Choroid plexus epithelial cell (primary cell): Measurements from ENCODE around the gene AFAP1.

Experiments
- DNase-seq: peaks from one replicate; pipeline ENCODE4 v3.0.0-alpha.2; 2010; ENCODE audit warnings: low read depth
- H3K4me3 ChIP-seq: 2 replicates; pipeline ENCODE4 v1.5.1; 2011; ENCODE audit warnings: low read depth, mild to moderate bottlenecking, control low read depth, low read length, moderate library complexity
- TF ChIP-seq, protein P1 (sequence below): conservative IDR thresholded peaks from 2 replicates; pipeline ENCODE4 v1.5.1; 2011; ENCODE audit warnings: low read depth, mild to moderate bottlenecking, control low read depth, inconsistent platforms, low read length, moderate library complexity

AFAP1 gene

DNA sequence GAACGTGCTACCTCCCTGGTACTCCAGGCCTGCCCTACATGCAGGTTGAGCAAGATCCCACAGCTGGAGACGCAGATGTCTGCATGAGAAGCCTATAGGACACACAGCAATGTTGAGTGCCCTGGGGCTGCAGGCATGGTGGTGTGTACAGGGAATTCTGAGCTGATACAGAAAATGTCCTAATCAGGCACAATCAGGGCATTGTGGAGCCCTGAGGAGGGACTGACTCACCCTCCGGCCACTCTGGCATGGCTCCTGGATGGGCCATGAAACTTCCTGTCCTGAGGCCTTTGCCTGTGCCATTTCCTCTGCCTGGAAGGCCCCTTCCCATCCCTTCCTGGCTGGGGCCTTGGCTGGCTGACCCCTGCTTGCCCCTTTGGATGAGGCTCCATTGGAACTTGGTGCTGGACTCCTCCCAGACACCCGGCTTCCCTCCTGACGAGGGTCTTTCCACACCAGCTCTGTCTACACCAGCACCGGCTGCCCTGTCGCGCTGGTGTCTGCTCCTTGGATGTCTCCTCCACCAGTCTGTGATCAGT, 16.7 kb upstream of the AFAP1 start:
- no peak overlapping the region for H3K4me3 ChIP-seq

DNA sequence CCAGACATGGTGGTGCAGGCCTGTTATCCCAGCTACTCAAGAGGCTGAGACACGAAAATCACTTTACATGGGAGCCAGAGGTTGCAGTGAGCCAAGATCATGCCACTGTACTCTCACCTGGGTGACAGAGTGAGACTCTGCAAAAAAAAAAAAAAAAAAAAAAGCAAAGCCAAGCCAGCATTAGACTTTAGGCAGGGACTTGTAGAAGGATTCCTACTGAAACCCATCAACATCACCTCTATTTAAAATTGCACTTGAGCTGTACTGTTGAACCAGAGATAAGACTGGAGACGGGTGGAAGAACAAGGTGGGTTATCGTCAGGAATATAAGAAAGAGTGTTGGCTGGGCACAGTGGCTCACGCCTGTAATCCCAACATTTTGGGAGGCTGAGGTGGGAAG, 15.7 kb upstream of the AFAP1 start:
- H3K4me3 ChIP-seq: no peak overlapping the region
- DNase-seq: no peak
- TF ChIP-seq, protein P1, sequence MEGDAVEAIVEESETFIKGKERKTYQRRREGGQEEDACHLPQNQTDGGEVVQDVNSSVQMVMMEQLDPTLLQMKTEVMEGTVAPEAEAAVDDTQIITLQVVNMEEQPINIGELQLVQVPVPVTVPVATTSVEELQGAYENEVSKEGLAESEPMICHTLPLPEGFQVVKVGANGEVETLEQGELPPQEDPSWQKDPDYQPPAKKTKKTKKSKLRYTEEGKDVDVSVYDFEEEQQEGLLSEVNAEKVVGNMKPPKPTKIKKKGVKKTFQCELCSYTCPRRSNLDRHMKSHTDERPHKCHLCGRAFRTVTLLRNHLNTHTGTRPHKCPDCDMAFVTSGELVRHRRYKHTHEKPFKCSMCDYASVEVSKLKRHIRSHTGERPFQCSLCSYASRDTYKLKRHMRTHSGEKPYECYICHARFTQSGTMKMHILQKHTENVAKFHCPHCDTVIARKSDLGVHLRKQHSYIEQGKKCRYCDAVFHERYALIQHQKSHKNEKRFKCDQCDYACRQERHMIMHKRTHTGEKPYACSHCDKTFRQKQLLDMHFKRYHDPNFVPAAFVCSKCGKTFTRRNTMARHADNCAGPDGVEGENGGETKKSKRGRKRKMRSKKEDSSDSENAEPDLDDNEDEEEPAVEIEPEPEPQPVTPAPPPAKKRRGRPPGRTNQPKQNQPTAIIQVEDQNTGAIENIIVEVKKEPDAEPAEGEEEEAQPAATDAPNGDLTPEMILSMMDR: no peak

More for the DNA sequence above, 16.7 kb upstream of the AFAP1 start:
- no peak for DNase-seq
- TF ChIP-seq, protein P1: no peak

DNA sequence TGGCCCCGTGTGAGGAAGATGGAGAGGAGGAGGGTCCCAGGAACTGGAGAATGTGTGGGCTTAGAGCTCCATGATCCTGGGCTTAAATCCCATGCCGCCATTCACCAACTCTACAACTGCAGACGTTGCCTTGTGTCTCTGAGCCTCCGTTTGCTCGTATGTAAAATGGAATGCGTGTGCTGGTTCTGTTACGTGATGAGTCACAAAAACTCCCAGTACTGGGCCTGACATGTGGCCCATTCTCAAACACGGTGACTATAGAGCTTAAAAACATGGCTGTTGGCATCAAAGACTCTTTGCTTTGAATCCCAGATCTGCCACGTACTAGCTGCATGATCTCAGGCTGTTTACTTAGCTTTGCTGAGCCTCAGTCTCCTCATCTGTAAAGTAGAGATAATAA, 13.0 kb upstream of the AFAP1 start:
- no peak for DNase-seq
- H3K4me3 ChIP-seq: no peak overlapping the region
- TF ChIP-seq, protein P1: no peak

DNA sequence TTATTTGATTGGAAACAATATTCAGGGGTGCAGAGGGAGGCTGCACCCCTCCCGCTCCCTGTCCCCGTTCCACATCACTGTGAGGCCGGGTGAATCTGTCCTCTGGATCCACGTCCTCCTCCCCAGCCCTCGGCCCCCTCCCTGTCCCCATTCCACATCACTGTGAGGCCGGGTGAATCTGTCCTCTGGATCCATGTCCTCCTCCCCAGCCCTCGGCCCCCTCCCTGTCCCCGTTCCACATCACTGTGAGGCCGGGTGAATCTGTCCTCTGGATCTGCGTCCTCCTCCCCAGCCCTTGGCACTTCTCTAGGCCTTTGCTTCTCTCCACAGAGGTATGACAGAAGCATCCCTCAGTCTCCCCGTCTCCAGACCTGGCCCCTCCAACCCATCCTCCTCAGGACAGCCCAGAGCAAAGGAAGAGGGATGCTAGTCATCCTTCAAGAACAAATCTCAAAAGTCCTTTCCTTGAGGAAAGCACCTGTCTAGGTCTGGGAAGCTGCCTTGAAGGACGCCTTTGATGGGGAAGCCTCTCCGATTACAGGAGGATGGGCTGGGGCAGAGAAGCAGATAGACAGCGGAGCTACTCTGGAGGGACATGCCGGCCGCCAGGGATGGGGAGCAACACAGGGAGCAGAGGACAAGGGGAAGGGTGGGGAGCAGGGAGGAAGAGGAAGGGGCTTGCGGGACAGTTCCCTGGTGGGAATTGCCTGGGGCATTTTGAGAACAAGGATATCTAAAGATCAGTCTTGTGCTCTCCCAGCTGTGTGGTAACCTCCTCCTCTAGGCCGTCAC, 10.8 kb upstream of the AFAP1 start:
- DNase-seq: no peak
- H3K4me3 ChIP-seq: no peak overlapping the region
- TF ChIP-seq, protein P1: no peak

DNA sequence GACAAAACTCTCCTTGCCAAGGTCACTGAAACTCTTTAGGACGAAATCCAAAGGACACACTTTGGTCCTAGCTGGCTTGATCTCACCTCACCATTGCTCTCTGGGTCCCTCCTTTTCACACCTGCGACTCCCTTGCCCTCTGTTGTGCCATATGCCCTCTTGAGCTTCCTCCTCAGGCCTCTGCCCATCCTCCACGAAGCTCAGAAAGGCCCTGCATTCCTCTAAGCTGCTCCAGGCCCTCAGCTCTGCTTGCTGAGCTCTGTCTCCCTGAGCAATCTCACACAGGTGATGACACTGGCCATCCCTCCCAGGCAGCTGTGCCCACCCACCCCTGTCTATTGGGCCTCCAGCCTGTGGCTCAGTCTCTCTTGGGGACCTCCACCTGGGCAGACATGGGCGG, 10.1 kb upstream of the AFAP1 start:
- H3K4me3 ChIP-seq: no peak overlapping the region
- no peak for DNase-seq
- TF ChIP-seq, protein P1: no peak

DNA sequence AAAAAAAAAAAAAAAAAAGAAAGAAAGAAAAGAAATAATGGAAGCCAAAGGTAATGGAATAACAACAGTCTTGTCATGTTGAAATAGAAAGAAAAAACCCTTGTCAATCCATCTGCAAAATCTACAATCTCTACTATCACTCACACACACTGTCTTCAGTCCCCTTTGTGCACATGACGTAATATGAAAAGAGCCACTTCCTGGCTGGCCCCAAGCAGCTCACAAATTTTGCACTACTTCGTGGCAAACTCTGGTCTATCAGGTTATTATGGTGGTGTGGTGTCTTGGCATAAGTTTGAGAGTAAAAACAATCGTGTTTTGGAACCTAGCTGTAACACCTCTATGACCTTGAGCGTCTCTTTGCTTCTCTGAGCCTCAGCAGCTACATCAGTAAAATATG, 8.3 kb upstream of the AFAP1 start:
- no peak for DNase-seq
- TF ChIP-seq, protein P1: no peak
- H3K4me3 ChIP-seq: no peak overlapping the region
